GM10266 (cell line): Measurements from ENCODE around the gene PEX5L.
A peak's percentile ranks its signal among the peaks of the same experiment; 100 is the strongest.

ENCODE experiments used
- DNase-seq: peaks from one replicate; pipeline ENCODE4 v3.0.0; 2012; ENCODE audit errors: extremely low spot score
- TF ChIP-seq, protein P1 (sequence below): IDR thresholded peaks from 2 replicates; pipeline ENCODE4 v1.5.1; 2012; ENCODE audit warnings: mild to moderate bottlenecking, low read depth; ENCODE audit not compliant: control insufficient read depth, insufficient read depth; ENCODE audit errors: missing control alignments

The PEX5L gene

DNA sequence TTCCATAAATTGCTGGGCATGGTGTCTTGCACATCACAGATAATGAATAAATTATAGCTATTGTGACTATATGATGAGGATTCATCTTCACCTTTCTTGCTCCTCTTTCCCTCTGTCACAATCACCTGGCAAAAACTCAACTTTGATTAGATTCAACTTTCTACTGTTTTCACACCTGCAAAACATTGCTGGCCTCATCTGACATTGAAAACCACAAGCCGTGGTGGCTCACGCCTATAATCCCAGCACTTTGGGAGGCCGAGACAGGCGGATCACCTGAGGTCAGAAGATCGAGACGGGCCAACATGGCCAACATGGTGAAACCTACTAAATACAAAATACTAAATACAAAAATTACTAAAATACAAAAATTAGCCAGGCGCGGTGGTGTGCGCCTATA, 12.7 kb upstream of the PEX5L start:
- DNase-seq, result no peak
- TF ChIP-seq, protein P1, sequence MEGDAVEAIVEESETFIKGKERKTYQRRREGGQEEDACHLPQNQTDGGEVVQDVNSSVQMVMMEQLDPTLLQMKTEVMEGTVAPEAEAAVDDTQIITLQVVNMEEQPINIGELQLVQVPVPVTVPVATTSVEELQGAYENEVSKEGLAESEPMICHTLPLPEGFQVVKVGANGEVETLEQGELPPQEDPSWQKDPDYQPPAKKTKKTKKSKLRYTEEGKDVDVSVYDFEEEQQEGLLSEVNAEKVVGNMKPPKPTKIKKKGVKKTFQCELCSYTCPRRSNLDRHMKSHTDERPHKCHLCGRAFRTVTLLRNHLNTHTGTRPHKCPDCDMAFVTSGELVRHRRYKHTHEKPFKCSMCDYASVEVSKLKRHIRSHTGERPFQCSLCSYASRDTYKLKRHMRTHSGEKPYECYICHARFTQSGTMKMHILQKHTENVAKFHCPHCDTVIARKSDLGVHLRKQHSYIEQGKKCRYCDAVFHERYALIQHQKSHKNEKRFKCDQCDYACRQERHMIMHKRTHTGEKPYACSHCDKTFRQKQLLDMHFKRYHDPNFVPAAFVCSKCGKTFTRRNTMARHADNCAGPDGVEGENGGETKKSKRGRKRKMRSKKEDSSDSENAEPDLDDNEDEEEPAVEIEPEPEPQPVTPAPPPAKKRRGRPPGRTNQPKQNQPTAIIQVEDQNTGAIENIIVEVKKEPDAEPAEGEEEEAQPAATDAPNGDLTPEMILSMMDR, result no peak

DNA sequence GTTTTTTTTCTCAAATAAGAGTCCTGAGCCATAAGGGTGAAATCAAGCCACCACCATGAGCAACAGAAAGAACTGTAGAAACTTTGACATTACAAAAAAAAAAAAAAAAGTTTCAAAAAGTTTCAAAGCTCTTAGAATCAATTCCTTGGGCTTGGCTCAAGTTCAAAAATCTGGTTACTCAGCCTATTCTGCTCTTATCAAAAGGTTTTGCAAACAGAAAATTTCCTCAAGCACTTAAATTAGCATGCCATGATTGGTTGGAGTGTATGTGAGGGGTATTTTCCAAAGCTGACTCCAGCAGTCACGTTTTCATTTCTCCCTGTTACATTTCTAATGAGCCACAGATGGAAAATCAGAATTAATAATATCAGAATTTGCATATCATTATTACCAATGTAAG, 12.1 kb upstream of the PEX5L start:
- TF ChIP-seq, protein P1, result no peak
- no peak for DNase-seq

DNA sequence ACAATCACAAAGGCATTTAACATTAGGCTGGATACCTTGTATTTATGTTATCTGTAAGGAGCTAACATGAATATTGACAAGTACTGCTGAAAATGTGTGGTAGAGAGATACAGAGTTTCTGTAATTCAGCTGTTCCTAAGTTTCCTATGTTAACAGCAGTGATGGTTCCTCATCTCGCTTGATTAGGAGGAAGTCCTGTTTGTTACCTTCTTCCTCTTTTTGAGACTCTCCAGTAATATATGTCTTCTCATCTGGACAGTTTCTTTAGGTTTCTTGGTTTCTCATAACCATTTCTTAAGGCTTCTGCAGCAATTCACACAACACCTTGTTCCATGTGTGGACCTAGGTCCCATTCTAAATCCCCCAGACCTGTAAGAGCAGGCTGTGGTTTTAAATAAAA, 11.4 kb upstream of the PEX5L start:
- DNase-seq, result no peak
- TF ChIP-seq, protein P1, result no peak

DNA sequence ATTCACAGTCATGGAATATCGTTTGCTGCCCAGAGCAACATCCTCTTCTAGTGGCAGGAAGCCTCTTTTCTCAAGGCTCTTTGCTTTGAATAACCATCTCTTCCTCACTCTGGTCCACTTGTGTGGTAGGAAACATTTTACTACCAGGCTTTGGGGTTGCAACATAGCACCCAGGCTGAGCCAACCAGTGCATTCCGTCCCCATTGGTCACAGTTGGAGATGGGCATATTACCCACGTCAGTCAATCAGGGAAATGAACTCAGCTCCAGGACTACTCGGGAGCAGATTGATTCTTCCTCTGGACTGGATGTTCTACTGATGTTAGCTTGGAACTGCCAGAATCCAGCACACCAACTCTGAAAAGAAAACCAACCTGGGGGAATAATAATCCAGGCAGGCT, 4.2 kb upstream of the PEX5L start:
- TF ChIP-seq, protein P1, result no peak
- no peak for DNase-seq

DNA sequence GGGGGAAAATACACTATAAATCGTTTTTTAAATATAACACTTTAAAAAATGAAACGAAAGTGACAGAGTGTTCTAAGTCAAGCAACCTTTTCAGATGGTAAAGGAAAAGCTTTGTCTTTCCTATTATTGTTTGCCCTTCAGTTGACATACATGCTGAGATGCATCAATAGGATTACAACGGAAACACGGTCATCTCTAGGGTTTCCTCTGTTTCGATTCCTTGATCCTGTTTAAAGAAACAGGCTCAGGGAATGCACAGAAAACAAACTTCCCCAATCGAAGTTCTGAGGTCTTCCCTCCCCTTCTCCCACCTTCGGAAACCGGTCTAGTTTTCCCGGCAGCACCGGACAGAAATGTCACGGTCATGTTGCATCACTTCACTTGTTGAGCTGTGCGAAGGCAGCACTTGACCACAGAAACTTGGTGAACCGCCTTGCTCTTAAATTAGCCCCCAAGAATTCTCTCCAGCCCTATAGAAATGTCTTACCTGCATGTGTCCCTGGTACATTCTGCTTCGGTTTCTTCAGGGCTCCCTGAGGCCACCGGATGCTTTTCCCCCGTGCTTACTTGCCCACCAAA, 556 bp downstream of the PEX5L start:
- TF ChIP-seq, protein P1, result no peak
- DNase-seq, result no peak

DNA sequence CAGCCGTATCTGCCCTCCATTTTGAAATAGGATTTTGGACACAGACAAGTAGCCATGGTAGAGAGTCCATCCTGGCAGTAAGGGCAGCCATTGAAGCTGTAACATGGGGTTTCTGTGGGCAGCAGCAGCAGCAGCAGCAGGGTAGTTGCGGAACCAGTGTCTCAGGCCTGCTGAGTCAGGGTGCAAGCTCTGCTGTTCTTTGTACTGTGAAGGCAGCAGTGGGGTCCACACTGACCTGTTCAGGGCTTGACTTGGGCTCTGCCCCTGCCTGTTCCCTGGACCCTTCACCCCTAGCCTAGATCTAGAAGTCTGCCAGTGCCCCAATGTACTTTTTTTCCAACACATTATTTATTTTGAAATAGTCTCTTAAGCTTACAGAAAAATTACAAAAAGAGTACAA, 9.7 kb downstream of the PEX5L start:
- no peak for DNase-seq
- TF ChIP-seq, protein P1, result no peak

DNA sequence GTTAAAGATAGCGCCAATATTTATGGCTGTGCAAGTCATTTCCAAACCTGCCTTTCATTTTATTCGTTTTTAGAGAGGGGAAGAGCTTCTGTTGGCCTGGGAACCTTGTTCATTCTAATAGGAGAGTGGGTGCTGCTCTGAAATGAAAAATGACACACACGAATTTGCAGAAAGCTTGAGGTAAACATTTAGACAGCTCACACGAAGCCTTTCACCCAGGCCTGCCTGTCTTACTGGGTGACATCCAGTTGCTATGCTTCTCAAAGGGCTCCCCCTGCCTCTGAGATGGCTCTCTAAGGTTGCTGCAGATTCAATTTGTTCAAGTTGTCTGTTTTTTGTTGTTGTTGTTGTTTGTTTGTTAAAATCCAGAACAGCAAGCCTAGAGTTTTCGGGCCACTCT, 18.2 kb downstream of the PEX5L start:
- peak; percentile 39 for DNase-seq

More for the DNA sequence above, 18.2 kb downstream of the PEX5L start:
- TF ChIP-seq, protein P1, result peak; percentile 51
